ENCODE measurements around the gene NT5C.

DNA sequence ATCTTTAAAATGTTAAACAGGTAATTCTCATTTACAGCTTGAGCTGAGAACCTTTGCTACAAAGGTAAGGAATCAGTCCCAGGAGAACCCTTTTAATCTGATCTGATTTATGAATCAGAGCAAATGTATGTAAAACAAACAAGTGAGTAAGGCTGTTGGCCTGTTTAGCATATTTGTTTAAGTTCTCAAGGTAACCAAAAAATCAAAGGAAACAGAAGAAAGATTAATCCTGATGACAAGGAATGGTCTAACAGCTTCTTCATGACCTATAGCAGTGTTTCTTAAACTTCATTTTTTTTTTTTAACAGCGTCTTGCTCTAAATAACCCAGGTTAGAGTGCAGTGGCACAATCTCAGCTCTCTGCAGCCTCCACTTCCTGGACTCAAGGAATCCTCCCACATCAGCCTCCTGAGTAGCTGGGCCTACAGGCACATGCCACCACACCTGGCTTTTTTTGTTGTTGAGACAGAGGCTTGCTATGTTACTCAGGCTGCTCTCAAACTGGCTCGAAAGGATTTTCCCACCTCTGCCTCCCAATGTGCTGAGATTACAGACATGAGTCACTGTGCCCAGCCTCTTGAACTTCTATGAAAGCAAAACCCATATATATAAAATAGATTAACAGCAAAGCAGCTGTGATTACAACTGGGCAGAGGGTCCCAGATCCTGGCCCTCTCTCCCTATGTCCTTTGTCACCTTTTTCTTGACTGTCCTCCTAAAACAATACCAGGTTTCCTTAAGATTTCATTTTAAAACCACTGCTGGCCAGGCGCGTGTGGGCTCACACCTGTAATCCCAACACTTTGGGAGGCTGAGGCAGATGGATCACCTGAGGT, 27.9 kb upstream of the NT5C start:
- TF ChIP-seq, protein P1, sequence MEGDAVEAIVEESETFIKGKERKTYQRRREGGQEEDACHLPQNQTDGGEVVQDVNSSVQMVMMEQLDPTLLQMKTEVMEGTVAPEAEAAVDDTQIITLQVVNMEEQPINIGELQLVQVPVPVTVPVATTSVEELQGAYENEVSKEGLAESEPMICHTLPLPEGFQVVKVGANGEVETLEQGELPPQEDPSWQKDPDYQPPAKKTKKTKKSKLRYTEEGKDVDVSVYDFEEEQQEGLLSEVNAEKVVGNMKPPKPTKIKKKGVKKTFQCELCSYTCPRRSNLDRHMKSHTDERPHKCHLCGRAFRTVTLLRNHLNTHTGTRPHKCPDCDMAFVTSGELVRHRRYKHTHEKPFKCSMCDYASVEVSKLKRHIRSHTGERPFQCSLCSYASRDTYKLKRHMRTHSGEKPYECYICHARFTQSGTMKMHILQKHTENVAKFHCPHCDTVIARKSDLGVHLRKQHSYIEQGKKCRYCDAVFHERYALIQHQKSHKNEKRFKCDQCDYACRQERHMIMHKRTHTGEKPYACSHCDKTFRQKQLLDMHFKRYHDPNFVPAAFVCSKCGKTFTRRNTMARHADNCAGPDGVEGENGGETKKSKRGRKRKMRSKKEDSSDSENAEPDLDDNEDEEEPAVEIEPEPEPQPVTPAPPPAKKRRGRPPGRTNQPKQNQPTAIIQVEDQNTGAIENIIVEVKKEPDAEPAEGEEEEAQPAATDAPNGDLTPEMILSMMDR (IDR thresholded peaks at IDR 0.05; ENCODE audit: low read depth, low read length, missing input control): no peak
- TF ChIP-seq RAD21 (IDR thresholded peaks at IDR 0.05): no peak
- TF ChIP-seq YY1 (IDR thresholded peaks at IDR 0.05): no peak
- no peak for TF ChIP-seq FOXA1 (IDR thresholded peaks at IDR 0.05)
- TF ChIP-seq, protein P2, sequence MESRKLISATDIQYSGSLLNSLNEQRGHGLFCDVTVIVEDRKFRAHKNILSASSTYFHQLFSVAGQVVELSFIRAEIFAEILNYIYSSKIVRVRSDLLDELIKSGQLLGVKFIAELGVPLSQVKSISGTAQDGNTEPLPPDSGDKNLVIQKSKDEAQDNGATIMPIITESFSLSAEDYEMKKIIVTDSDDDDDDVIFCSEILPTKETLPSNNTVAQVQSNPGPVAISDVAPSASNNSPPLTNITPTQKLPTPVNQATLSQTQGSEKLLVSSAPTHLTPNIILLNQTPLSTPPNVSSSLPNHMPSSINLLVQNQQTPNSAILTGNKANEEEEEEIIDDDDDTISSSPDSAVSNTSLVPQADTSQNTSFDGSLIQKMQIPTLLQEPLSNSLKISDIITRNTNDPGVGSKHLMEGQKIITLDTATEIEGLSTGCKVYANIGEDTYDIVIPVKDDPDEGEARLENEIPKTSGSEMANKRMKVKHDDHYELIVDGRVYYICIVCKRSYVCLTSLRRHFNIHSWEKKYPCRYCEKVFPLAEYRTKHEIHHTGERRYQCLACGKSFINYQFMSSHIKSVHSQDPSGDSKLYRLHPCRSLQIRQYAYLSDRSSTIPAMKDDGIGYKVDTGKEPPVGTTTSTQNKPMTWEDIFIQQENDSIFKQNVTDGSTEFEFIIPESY (IDR thresholded peaks at IDR 0.05): no peak
- TF ChIP-seq EGR1 (IDR thresholded peaks at IDR 0.05; ENCODE audit: low read depth in 2 of 2): no peak
- TF ChIP-seq, protein P3, sequence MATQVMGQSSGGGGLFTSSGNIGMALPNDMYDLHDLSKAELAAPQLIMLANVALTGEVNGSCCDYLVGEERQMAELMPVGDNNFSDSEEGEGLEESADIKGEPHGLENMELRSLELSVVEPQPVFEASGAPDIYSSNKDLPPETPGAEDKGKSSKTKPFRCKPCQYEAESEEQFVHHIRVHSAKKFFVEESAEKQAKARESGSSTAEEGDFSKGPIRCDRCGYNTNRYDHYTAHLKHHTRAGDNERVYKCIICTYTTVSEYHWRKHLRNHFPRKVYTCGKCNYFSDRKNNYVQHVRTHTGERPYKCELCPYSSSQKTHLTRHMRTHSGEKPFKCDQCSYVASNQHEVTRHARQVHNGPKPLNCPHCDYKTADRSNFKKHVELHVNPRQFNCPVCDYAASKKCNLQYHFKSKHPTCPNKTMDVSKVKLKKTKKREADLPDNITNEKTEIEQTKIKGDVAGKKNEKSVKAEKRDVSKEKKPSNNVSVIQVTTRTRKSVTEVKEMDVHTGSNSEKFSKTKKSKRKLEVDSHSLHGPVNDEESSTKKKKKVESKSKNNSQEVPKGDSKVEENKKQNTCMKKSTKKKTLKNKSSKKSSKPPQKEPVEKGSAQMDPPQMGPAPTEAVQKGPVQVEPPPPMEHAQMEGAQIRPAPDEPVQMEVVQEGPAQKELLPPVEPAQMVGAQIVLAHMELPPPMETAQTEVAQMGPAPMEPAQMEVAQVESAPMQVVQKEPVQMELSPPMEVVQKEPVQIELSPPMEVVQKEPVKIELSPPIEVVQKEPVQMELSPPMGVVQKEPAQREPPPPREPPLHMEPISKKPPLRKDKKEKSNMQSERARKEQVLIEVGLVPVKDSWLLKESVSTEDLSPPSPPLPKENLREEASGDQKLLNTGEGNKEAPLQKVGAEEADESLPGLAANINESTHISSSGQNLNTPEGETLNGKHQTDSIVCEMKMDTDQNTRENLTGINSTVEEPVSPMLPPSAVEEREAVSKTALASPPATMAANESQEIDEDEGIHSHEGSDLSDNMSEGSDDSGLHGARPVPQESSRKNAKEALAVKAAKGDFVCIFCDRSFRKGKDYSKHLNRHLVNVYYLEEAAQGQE (IDR thresholded peaks at IDR 0.05): no peak
- TF ChIP-seq SP1 (IDR thresholded peaks at IDR 0.05): no peak

Data from liver (tissue), 3 donors.